Upper lobe of left lung (tissue), 6 donors: ENCODE data around the gene TOM1L2. TPM values are rescaled to one million over a fixed set of nuclear protein-coding genes. Genes with fewer than 3 reads are reported as not detected.
"Not testable (repeated sequence)": the region's sequence is repeated elsewhere in the genome, so short reads cannot be mapped to it uniquely, and the experiment has no call there.

Experiments used
- ATAC-seq, 2 donors: fragments of 200-7000 bp; cut with Tn5 transposase; one replicate each; pipeline ENCODE4 v1.9.1; 2022; ENCODE audit warnings: mild to moderate bottlenecking in 2 of 2, moderate library complexity in 2 of 2; ENCODE audit not compliant: low FRiP score in 2 of 2
- DNase-seq, 2 donors: peaks; one replicate each; pipeline ENCODE4 v3.0.0-alpha.2; 2019 to 2020
- H3K27ac ChIP-seq, 4 donors: fragments of 200-600 bp; sonication (generic); one replicate each; pipeline ENCODE4 v1.5.1; 2016 to 2019
- H3K27me3 ChIP-seq, 4 donors: fragments of 200-600 bp; sonication (generic); one replicate each; pipeline ENCODE4 v1.5.1; 2017 to 2019
- H3K36me3 ChIP-seq, 4 donors: fragments of 200-600 bp; sonication (generic); one replicate each; pipeline ENCODE4 v1.5.1; 2016 to 2019
- H3K4me1 ChIP-seq, 4 donors: fragments of 200-600 bp; sonication (generic); one replicate each; pipeline ENCODE4 v1.5.1; 2018 to 2019
- H3K4me3 ChIP-seq, 4 donors: fragments of 200-600 bp; sonication (generic); one replicate each; pipeline ENCODE4 v1.5.1; 2017 to 2019; ENCODE audit warnings: mild to moderate bottlenecking in 2 of 4, moderate library complexity in 1 of 4
- H3K9me3 ChIP-seq, 4 donors: fragments of 200-600 bp; sonication (generic); one replicate each; pipeline ENCODE4 v1.5.1; 2018 to 2019
- EP300 ChIP-seq, 4 donors: sonication (generic); formaldehyde crosslinking; IDR thresholded peaks; one replicate each; pipeline ENCODE4 v1.5.1; 2017; ENCODE audit warnings: antibody characterized with exemption in 4 of 4, control low read depth in 2 of 4
- POLR2A ChIP-seq, 4 donors: fragments of 450-650 bp; IDR thresholded peaks; one replicate each; pipeline ENCODE4 v1.5.1; 2016 to 2017; ENCODE audit warnings: antibody characterized with exemption in 4 of 4, mild to moderate bottlenecking in 2 of 4
- POLR2AphosphoS5 ChIP-seq, 2 donors: sonication (generic); formaldehyde crosslinking; IDR thresholded peaks; one replicate each; pipeline ENCODE4 v1.5.1; 2017; ENCODE audit warnings: antibody characterized with exemption in 2 of 2
- WGBS, 2 donors: methylation state at CpG; one replicate each; pipeline ENCODE4 v1.1.5; 2017 to 2018; 5-methylcytosine and 5-hydroxymethylcytosine counted together
- total RNA-seq, 6 donors: library from RNA; depleted of rRNA in 4 of 6; stranded (reverse); fragments of >200 nt in 4 of 6; gene quantifications; one replicate each; pipeline versions ENCODE4 v1.1.0 to v1.2.1, GENCODE V29; 2016 to 2021
- TF ChIP-seq, protein P1 (sequence below), 6 experiments: fragments of 450-650 bp in 4 of 6; fragments of 200-600 bp in 2 of 6; sonication (generic) in 2 of 6; IDR thresholded peaks; one replicate each; pipeline ENCODE4 v1.5.1; 2016 to 2019; ENCODE audit warnings: antibody characterized with exemption in 6 of 6
- donor health status: DM: no; HTN: no; CAD: no; lungs with moderate emphysema.
- donor health status: DM: no; HTN: yes; CAD: no; lungs with severe emphysema.

Gene TOM1L2
- total RNA-seq, 6 donors from 2014 or later = 54.2 to 134 (median 72.9) TPM

DNA sequence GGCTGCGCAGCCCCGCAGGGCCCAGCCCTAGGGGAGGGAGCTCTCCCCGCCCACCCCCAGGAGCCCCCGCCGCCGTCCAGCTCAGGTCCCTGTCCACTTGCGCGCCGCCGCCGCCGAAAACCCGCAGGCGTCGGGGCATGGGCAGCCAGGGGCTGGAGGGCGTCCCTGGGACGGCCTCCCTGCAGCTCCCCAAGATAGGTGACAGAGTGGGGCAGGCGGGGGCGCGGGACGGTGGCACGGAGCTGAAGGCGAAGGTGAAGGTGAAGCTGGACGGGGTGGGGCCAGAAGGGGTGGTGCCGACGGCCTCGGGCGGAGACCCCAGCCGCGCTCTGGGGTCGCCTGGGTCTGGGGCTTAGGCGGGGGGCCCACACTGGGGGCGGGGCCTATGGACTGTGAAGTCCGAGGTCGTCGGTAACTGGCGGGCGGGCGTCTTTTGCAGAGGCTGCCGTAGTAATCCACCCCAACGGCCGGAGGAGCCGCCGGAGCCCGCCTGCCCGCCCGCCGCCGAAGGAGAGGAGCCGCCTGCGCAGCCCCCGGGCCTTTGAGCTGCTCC is 162.6 kb downstream of the TOM1L2 start:
- Histone ChIP-seq H3K9me3 (no peaks in the 10 kb centered on the region), H3K36me3 (peaks cover 18 to 62% (median 42%) of the 10 kb centered on the region in 4 donors), H3K27ac (peak overlapping the region in 3 of 4 donors; percentile 10 to 70 (median 42)), H3K4me3 (peak overlapping the region in 3 of 4 donors; percentile 5 to 23 (median 5)), H3K4me1 (peaks cover 18 to 36% (median 23%) of the 10 kb centered on the region in 4 donors), H3K27me3 (no peaks in the 10 kb centered on the region)
- TF ChIP-seq, protein P1, sequence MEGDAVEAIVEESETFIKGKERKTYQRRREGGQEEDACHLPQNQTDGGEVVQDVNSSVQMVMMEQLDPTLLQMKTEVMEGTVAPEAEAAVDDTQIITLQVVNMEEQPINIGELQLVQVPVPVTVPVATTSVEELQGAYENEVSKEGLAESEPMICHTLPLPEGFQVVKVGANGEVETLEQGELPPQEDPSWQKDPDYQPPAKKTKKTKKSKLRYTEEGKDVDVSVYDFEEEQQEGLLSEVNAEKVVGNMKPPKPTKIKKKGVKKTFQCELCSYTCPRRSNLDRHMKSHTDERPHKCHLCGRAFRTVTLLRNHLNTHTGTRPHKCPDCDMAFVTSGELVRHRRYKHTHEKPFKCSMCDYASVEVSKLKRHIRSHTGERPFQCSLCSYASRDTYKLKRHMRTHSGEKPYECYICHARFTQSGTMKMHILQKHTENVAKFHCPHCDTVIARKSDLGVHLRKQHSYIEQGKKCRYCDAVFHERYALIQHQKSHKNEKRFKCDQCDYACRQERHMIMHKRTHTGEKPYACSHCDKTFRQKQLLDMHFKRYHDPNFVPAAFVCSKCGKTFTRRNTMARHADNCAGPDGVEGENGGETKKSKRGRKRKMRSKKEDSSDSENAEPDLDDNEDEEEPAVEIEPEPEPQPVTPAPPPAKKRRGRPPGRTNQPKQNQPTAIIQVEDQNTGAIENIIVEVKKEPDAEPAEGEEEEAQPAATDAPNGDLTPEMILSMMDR (IDR thresholded peaks at IDR 0.05) = no peak
- TF ChIP-seq POLR2A (IDR thresholded peaks at IDR 0.05) (no peak), POLR2AphosphoS5 (IDR thresholded peaks at IDR 0.05) (no peak), EP300 (IDR thresholded peaks at IDR 0.05) (no peak)
- DNase-seq (peak in 1 of 2 donors; percentile 86), ATAC-seq (no peak)
- WGBS, 2 donors = 89% methylated on average over 29 of the region's 52 CpGs

DNA sequence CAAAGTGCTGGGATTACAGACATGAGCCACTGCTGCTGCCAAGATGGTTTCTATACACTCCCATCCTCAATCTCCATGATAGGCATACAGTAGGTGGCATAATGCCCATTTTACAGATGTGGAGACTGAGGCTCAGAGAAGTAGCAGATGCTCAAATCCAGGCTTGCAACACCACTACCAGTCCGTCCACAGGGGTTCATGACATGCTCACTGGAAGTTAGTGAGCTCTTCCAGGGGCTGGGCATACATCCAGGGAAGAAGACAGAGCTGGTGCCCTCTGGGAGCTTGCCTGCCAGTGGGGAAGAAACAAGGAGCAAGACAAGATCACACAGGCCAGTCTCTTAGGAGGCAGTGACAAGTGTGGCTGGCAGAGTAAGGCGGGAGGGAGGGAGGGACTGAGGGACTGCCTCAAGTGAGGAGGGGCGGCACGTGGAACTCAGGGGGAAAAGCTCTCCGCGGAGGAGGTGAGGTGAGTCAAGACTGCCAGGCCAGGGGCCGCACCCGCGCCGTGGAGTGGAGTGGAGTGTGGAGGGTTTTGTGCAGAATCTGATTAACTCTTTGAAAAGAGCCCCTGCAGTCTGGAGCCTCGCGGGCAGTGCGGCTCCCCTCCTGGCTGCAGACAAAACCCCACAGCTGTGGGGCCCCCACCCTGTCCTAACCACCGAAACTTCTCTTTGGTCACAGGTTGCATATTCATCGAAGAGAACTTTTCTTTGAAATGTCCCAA is 163.3 kb downstream of the TOM1L2 start:
- WGBS, 2 donors = 63 to 81% methylated on average over 15 of the region's 15 CpGs
- Histone ChIP-seq H3K4me3 (no peak overlapping the region), H3K9me3 (no peaks in the 10 kb centered on the region), H3K4me1 (peaks cover 18 to 36% (median 23%) of the 10 kb centered on the region in 4 donors), H3K36me3 (peaks cover 10 to 60% (median 37%) of the 10 kb centered on the region in 4 donors), H3K27me3 (no peaks in the 10 kb centered on the region), H3K27ac (no peak overlapping the region)
- DNase-seq (peak in 1 of 2 donors; percentile 86), ATAC-seq (no peak)
- TF ChIP-seq EP300 (IDR thresholded peaks at IDR 0.05) = no peak
- no peak for TF ChIP-seq POLR2A (IDR thresholded peaks at IDR 0.05)
- no peak for TF ChIP-seq POLR2AphosphoS5 (IDR thresholded peaks at IDR 0.05)
- TF ChIP-seq, protein P1 (IDR thresholded peaks at IDR 0.05) = no peak

DNA sequence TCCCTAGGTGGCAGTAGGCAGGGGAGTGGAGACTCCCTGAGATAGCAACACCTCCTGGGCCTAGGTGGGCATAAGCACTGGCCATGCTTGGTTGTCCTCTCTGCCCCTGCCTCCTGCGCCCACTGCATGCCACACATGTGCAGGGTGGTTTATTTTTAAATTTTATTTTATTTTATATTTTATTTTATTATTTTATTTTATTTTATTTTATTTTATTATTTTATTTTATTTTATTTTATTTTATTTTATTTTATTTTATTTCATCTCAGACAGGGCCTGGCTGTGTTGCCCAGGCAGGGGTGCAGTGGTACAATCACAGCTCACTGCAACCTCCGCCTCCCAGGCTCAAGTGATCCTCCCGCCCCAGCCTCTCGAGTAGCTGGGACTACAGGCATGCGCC is 164.0 kb downstream of the TOM1L2 start:
- not testable (repeated sequence) for H3K27me3 ChIP-seq, H3K9me3 ChIP-seq, H3K27ac ChIP-seq, H3K4me3 ChIP-seq, DNase-seq, ATAC-seq
- 89 to 98% methylated on average over 5 of the region's 5 CpGs for WGBS, 2 donors
- Histone ChIP-seq H3K4me1 (peaks cover 18 to 36% (median 23%) of the 10 kb centered on the region in 4 donors), H3K36me3 (peaks cover 6 to 60% (median 31%) of the 10 kb centered on the region in 4 donors)

DNA sequence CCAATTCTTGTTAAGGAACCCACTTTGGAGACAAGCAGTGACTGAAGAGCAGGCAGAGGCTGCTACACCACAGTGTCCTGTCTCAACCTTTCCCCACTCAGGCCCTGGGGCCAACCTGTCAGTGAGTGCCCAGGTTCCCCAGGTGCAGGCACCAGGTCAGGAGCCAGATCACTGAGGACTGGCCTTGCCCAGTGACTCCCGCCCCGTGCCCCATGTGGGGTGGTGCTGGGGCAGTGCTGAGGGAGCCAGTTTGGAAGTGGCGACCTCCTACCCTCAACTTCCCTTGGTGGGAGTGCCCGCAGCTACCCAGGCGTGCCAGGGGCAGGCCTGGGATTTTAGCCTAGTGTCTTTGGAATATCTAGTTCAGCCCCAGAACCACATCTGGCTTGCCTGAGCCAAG is 164.8 kb downstream of the TOM1L2 start:
- DNase-seq = no peak
- peaks cover 0 to 55% (median 24%) of the 10 kb centered on the region in 4 donors for H3K36me3 ChIP-seq
- H3K9me3 ChIP-seq = no peaks in the 10 kb centered on the region
- peaks cover 17 to 32% (median 20%) of the 10 kb centered on the region in 4 donors for H3K4me1 ChIP-seq
- no peak for ATAC-seq
- H3K27ac ChIP-seq = no peak overlapping the region
- WGBS, 2 donors = 90% methylated on average over 4 to 5 of the region's 5 CpGs
- TF ChIP-seq POLR2AphosphoS5 (IDR thresholded peaks at IDR 0.05) (no peak), EP300 (IDR thresholded peaks at IDR 0.05) (no peak), POLR2A (IDR thresholded peaks at IDR 0.05) (no peak)
- TF ChIP-seq, protein P1 (IDR thresholded peaks at IDR 0.05) = no peak
- H3K4me3 ChIP-seq = no peak overlapping the region
- no peaks in the 10 kb centered on the region for H3K27me3 ChIP-seq

DNA sequence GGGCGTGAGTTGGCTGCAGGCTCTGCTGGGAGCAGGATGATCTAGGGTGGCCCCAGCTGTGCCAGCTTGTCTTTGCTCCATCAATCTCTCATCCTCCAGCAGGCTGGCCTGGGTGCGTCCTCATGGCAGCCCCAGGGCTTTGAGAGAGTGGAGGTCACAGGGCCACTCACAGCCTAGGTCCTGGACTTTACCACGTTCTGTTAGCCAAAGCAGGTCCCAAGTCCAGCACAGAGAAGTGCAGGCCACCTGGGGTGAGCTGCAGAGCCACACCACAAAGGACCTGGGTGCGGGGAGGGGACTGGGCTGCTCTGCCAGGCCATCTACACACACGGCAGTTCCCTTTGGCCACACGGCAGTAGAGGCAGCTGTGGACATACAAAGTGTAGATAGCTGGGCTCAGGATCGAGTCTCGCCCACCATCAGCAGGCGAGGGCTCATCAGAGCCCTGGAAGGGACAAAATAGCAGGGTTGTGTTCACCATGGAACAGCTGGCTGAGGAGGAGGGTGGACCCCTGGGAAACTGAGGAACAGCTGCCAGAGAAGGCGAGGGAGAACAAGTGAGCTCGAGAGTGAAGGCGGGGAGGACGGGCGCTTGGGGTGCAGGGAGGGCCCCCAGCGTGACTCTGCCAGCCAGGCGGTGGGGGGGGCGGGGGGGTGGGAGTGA is 165.5 kb downstream of the TOM1L2 start:
- TF ChIP-seq, protein P1 (IDR thresholded peaks at IDR 0.05) = no peak
- TF ChIP-seq POLR2AphosphoS5 (IDR thresholded peaks at IDR 0.05) (no peak), EP300 (IDR thresholded peaks at IDR 0.05) (no peak), POLR2A (IDR thresholded peaks at IDR 0.05) (no peak)
- no peak overlapping the region for H3K27ac ChIP-seq
- ATAC-seq (no peak), DNase-seq (no peak)
- no peaks in the 10 kb centered on the region for H3K27me3 ChIP-seq
- peaks cover 0 to 54% (median 25%) of the 10 kb centered on the region in 4 donors for H3K36me3 ChIP-seq
- peaks cover 10 to 25% (median 13%) of the 10 kb centered on the region in 4 donors for H3K4me1 ChIP-seq
- 95 to 99% methylated on average over 4 to 11 of the region's 17 CpGs for WGBS, 2 donors
- H3K9me3 ChIP-seq = no peaks in the 10 kb centered on the region
- no peak overlapping the region for H3K4me3 ChIP-seq
